UCSD-AML1 (cell line): ENCODE data around the gene NKPD1.
"Not testable (repeated sequence)": the region's sequence is repeated elsewhere in the genome, so short reads cannot be mapped to it uniquely, and the experiment has no call there.

Source experiments
- DNase-seq: peaks from one replicate; lab custom pipeline; 2025; ENCODE audit not compliant: unreplicated experiment; lab: John Stamatoyannopoulos, UW

NKPD1 gene

DNA sequence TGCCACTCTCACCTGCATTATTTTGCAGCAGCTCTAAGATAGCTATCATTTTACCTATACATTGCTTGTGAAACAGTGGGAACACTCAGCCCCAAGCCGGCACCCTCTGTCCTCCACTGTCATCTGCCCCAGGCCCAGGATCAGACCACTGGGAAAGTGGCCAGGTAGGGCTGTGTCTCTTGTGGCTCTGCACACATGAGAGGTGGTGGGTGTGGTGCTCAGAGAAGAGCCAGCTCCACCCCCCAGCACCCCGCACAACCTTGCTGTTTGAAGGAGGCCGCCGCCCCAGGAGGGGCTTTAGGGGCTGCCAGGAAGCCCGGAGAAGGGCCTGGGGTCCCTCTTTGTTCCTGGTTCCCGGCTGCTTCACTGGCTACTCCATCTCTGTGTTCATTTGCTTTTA is 41.2 kb downstream of the NKPD1 start:
- no peak for DNase-seq

DNA sequence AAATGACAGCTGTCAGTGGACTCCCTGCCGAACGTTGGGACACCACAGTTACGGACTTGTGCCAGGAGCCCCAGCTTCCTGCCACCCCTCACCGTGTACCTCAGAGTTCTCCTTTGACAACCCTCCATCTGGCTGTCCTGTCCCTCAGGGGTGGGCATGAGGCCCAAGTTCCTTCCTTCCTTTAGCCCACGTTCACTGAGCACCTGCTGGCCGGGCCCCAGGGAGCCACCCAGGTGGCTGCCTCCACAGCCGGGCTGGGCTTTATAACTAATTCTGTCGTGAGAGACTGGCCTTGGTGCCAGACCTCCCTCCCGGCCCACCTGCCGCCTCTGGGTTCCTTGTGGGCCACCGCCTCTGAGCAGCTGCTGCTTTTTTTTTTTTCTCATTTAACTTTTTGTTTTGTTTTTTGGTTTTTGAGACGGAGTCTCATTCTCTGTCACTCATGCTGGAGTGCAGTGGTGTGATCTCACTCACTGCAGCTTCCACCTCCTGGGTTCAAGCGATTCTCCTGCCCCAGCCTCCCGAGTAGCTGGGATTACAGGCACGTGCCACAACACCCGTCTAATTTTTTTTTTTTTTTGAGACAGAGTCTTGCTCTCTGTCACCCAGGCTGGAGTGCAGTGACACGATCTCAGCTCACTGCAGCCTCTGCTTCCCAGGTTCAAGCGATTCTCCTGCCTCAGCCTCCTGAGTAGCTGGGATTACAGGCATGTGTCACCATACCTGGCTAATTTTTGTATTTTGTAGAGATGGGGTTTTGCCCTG is 42.0 kb downstream of the NKPD1 start:
- DNase-seq = not testable (repeated sequence)

DNA sequence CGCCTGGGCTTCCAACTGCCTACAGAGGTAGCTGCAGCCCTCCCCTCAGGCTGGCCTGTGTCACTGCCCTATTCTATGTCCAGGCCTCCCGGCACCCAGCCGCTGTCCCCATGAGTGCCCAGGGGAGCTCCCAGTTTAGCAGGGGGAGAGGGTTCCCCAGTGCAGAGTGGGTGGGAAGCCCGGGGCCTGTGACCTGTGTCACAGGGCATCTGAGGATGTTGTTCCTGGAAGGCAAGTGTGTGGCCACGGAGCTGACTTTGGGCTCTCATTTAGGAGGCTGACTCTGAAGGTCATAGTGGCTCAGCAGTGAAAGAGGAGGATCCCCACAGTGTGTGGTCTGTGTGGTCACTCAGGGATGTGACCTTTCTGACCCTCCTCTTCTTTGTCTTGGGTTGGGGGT is 42.7 kb downstream of the NKPD1 start:
- DNase-seq = no peak

DNA sequence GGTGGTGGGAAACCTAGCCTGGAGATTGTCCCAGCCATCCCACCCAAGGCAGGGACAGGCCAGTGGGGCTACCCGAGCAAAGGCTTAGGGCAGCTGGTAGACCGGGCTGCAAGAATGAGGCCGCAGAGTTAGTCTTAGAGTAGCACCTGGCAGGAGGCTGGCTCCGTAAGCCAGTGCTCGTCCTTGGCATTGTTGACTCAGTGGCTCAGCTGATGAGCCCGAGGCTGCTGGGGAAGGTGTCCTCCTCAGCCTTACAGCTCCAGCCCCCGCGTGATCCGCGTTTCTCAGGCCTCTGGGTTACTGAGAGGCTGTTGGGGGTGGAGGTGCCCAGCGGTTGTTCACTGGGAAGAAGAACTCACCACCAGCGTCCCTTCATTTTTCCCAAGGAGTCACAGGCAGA is 43.1 kb downstream of the NKPD1 start:
- no peak for DNase-seq

DNA sequence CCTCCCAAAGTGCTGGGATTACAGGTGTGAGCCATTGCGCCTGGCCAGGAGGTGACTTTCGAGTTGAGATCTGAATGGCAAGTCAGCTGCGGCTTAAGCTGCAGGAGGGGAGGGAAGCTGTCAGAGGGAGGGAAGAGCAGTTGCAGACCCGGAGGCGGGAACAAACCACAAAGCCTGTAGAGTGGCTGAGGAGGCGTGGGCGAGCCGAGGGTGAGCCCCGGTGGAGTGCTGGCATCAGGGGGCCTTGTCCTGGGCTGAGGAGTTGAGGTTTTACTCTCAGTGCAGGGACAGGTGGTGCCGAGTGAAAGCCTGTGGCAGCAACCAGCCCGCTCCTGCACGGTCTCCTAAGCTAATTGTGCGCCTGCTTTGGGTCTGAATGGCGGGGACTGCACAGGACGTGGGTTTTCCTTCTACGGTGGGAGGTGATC is 43.6 kb downstream of the NKPD1 start:
- peak; percentile 75 for DNase-seq

DNA sequence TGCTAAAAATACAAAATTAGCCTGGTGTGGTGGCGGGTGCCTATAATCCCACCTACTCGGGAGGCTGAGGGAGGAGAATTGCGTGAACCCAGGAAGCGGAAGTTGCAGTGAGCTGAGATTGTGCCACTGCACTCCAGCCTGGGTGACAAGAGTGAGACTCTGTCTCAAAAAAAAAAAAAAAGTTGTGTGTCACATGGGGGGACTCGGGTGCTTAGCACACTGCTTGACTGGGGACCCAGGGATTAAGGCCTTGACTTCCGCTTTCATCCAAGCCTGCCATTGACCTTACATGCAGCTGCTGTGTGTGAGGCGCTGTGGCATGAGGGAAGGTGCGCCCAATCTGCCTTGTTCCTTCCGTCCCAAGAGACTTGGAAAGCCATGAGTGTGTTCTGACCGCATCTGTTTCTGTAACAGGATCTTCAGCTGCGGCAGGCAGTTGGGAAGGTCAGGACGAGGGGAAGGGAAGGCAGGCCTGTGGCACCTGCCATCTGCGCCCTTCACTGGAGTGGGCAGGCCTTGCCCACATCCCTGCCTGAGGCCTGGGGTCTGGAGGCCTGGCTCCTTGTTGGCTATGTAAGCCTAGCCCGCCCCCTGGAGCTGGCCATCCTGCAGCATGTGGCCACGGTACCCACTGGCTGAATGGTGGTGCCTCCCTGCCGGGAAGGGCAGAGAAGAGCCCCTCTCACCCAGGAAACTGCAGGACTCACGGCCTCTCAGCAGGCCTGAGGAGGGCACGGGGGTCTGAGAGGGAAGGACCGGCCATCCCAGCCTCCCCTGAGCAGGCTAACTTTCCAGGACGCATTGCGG is 44.8 kb downstream of the NKPD1 start:
- no peak for DNase-seq

DNA sequence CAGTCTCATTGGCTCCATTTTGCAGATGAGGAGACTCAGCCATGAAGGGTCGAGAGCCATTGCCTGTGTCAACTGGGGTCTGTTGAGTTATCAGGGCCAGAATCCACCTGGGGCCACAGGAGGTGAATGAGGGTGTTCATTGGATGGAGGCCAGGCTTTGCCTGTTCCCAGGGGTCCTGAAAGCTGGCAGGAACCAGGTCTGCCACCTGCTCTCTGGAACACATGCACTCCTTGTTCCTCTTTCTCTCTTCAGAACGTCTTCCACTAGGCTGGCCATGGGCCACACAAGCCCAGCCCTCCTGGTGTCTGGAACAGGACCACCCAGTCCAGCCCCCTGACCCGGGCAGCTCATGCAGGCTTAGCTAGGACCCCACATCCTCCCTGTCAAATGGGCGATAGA is 46.7 kb downstream of the NKPD1 start:
- no peak for DNase-seq

DNA sequence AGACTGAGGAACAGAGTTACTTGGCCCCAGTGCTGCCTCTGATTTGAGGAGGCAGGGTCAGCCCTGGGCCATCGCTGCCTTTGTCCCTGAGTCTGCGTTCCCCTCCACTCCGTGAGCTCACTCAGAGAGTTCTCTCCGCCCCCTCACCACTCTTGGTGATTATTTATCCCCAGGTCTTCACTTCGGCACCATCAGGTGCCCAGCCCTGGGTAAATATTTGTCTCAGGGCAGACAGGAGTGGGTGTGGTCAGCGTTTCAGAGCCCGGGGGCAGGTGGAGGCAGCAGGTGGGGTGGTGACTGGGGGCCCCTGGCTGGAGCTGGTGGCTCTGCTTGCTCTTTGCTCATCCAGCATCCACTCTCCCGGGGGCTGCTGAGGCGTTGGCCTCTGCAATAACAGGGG is 47.2 kb downstream of the NKPD1 start:
- no peak for DNase-seq

DNA sequence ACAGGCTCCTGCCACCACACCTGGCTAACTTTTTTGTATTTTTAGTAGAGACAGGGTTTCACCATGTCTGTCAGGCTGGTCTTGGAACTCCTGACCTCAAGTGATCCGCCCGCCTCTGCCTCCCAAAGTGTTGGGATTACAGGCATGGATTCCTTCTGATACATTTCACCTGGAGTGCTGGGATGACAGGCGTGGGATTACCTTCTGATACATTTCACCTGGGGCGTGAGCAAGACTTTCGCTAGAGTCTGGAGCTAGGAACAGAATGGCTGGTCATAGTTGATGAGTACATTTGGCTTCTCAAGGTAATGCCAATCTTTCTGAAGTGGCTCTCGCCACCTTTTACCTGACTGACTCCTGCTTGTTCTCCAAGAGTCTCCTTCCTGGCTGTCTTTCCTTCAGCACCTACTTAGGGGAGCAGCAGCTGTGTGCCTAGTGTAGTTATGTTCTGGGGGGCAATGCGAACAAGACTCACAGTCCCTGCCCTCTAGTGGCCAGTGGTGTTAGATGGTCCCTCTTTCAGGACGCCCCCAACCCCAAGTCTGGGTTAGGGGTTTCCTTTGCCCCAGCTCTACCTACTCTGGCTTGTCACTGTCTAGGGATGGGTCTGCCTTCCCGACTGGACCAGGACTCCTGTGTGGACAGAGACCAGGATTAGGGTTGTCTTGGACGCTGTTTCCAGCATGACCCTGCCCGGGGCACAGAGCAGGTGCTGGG is 48.5 kb downstream of the NKPD1 start:
- no peak for DNase-seq
